Measurements from ENCODE around the gene MUC4.
"Not testable (repeated sequence)": the region's sequence is repeated elsewhere in the genome, so short reads cannot be mapped to it uniquely, and the experiment has no call there.

MUC4 gene

GRCh38 chr3:195711091-195711812 lies 100.5 kb downstream of the MUC4 start:
- DNase-seq = not testable (repeated sequence)

- DNase-seq = not testable (repeated sequence)
These were observed 101.4 kb downstream of the MUC4 start for GRCh38 chr3:195710126-195710905.

- DNase-seq = no peak
These were observed 102.0 kb downstream of the MUC4 start for GRCh38 chr3:195709676-195710085.

- no peak for DNase-seq
These were observed 102.9 kb downstream of the MUC4 start for GRCh38 chr3:195708626-195709481.

- no peak for DNase-seq
These were observed 103.7 kb downstream of the MUC4 start for GRCh38 chr3:195708061-195708460.

GRCh38 chr3:195705081-195705991 lies 106.4 kb downstream of the MUC4 start:
- DNase-seq = no peak

GRCh38 chr3:195704433-195704999 lies 107.2 kb downstream of the MUC4 start:
- DNase-seq = no peak

GRCh38 chr3:195703776-195704175 lies 108.0 kb downstream of the MUC4 start:
- no peak for DNase-seq

GRCh38 chr3:195701042-195701915 lies 110.5 kb downstream of the MUC4 start:
- DNase-seq = no peak

GRCh38 chr3:195700319-195700718 lies 111.4 kb downstream of the MUC4 start:
- DNase-seq = no peak

- DNase-seq = no peak
These were observed 111.9 kb downstream of the MUC4 start for GRCh38 chr3:195699860-195700259.

GRCh38 chr3:195699388-195699771 lies 112.3 kb downstream of the MUC4 start:
- no peak for DNase-seq

- no peak for DNase-seq
These were observed 112.9 kb downstream of the MUC4 start for GRCh38 chr3:195698647-195699387.

- DNase-seq = no peak
These were observed 113.4 kb downstream of the MUC4 start for GRCh38 chr3:195698325-195698646.

- peak; percentile 57 for DNase-seq
These were observed 114.0 kb downstream of the MUC4 start for GRCh38 chr3:195697582-195698324.
